Measurements from ENCODE around the gene SSTR4.

DNA sequence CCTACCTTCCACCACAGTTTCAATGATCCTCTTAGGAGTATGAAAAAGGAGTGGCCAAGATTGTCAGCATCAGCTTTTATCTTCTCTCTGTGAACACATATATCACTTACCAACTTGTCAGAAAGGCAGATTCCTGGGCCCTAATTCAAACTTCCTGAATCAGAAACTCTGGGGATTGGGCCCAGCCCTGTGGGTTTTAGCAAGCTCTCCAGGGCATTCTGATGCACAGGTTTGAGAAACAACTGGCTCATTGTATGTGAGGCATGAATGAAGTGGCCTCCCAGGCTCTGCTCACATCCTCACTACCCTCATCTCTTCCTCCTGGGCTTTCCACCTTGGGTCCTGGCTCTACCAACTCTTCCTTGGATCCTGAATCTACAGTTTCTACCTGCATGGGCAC lies 27.5 kb downstream of the SSTR4 start:
- TF ChIP-seq, protein P1, sequence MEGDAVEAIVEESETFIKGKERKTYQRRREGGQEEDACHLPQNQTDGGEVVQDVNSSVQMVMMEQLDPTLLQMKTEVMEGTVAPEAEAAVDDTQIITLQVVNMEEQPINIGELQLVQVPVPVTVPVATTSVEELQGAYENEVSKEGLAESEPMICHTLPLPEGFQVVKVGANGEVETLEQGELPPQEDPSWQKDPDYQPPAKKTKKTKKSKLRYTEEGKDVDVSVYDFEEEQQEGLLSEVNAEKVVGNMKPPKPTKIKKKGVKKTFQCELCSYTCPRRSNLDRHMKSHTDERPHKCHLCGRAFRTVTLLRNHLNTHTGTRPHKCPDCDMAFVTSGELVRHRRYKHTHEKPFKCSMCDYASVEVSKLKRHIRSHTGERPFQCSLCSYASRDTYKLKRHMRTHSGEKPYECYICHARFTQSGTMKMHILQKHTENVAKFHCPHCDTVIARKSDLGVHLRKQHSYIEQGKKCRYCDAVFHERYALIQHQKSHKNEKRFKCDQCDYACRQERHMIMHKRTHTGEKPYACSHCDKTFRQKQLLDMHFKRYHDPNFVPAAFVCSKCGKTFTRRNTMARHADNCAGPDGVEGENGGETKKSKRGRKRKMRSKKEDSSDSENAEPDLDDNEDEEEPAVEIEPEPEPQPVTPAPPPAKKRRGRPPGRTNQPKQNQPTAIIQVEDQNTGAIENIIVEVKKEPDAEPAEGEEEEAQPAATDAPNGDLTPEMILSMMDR (IDR thresholded peaks at IDR 0.05; ENCODE audit: low read depth, low read length, missing input control) = no peak
- TF ChIP-seq TAF1 (conservative IDR thresholded peaks at IDR 0.05) = no peak
- TF ChIP-seq, protein P2, sequence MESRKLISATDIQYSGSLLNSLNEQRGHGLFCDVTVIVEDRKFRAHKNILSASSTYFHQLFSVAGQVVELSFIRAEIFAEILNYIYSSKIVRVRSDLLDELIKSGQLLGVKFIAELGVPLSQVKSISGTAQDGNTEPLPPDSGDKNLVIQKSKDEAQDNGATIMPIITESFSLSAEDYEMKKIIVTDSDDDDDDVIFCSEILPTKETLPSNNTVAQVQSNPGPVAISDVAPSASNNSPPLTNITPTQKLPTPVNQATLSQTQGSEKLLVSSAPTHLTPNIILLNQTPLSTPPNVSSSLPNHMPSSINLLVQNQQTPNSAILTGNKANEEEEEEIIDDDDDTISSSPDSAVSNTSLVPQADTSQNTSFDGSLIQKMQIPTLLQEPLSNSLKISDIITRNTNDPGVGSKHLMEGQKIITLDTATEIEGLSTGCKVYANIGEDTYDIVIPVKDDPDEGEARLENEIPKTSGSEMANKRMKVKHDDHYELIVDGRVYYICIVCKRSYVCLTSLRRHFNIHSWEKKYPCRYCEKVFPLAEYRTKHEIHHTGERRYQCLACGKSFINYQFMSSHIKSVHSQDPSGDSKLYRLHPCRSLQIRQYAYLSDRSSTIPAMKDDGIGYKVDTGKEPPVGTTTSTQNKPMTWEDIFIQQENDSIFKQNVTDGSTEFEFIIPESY (IDR thresholded peaks at IDR 0.05) = no peak
- TF ChIP-seq, protein P3, sequence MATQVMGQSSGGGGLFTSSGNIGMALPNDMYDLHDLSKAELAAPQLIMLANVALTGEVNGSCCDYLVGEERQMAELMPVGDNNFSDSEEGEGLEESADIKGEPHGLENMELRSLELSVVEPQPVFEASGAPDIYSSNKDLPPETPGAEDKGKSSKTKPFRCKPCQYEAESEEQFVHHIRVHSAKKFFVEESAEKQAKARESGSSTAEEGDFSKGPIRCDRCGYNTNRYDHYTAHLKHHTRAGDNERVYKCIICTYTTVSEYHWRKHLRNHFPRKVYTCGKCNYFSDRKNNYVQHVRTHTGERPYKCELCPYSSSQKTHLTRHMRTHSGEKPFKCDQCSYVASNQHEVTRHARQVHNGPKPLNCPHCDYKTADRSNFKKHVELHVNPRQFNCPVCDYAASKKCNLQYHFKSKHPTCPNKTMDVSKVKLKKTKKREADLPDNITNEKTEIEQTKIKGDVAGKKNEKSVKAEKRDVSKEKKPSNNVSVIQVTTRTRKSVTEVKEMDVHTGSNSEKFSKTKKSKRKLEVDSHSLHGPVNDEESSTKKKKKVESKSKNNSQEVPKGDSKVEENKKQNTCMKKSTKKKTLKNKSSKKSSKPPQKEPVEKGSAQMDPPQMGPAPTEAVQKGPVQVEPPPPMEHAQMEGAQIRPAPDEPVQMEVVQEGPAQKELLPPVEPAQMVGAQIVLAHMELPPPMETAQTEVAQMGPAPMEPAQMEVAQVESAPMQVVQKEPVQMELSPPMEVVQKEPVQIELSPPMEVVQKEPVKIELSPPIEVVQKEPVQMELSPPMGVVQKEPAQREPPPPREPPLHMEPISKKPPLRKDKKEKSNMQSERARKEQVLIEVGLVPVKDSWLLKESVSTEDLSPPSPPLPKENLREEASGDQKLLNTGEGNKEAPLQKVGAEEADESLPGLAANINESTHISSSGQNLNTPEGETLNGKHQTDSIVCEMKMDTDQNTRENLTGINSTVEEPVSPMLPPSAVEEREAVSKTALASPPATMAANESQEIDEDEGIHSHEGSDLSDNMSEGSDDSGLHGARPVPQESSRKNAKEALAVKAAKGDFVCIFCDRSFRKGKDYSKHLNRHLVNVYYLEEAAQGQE (IDR thresholded peaks at IDR 0.05) = no peak
- TF ChIP-seq EGR1 (IDR thresholded peaks at IDR 0.05; ENCODE audit: low read depth in 2 of 2) = no peak
- TF ChIP-seq, protein P4, sequence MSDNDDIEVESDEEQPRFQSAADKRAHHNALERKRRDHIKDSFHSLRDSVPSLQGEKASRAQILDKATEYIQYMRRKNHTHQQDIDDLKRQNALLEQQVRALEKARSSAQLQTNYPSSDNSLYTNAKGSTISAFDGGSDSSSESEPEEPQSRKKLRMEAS (IDR thresholded peaks at IDR 0.05) = no peak
- no peak for TF ChIP-seq RAD21 (IDR thresholded peaks at IDR 0.05)
- no peak for TF ChIP-seq YY1 (IDR thresholded peaks at IDR 0.05)
- TF ChIP-seq RXRA (IDR thresholded peaks at IDR 0.05) = no peak
- TF ChIP-seq JUND (IDR thresholded peaks at IDR 0.05) = no peak
- TF ChIP-seq, protein P5, sequence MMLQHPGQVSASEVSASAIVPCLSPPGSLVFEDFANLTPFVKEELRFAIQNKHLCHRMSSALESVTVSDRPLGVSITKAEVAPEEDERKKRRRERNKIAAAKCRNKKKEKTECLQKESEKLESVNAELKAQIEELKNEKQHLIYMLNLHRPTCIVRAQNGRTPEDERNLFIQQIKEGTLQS (IDR thresholded peaks at IDR 0.05) = no peak
- no peak for TF ChIP-seq SP1 (IDR thresholded peaks at IDR 0.05)
- no peak for TF ChIP-seq HNF4G (IDR thresholded peaks at IDR 0.05)
- TF ChIP-seq NR2F2 (IDR thresholded peaks at IDR 0.05) = no peak

All from liver (tissue), 3 donors.